GM18511 (cell line): ENCODE measurements around the gene TMC6.

Source experiments
- ATAC-seq: cut with Tn5 transposase; IDR thresholded peaks from one replicate; pipeline ENCODE4 v1.9.1; 2021; ENCODE audit warnings: mild to moderate bottlenecking, moderate library complexity; ENCODE audit not compliant: unreplicated experiment

The TMC6 gene

DNA sequence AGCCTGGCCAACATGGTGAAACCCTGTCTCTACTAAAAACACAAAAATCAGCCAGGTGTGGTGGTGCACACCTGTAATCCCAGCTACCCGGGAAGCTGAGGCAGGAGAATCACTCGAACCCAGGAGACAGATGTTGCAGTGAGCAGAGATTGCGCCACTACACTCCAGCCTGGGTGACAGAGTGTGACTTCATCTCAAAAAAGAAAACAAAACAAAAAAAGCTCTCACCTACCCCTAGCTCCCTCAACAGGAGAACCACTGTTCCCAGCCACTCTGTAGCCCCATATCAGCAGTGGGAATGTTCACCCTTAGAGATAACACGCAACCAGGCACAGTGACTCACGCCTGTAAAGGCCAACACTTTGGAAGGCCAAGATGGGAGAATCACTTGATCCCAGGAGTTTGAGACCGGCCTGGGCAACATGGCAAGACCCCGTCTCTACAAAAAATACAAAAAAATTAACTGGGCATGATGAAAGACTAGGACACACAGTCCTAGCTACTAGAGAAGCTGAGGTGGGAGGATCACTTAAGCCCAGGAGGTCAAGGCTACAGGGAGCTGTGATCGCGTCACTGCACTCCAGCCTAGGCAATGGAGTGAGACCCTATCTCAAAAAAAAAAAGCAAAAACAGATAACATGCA, 7.4 kb upstream of the TMC6 start:
- ATAC-seq, result no peak

DNA sequence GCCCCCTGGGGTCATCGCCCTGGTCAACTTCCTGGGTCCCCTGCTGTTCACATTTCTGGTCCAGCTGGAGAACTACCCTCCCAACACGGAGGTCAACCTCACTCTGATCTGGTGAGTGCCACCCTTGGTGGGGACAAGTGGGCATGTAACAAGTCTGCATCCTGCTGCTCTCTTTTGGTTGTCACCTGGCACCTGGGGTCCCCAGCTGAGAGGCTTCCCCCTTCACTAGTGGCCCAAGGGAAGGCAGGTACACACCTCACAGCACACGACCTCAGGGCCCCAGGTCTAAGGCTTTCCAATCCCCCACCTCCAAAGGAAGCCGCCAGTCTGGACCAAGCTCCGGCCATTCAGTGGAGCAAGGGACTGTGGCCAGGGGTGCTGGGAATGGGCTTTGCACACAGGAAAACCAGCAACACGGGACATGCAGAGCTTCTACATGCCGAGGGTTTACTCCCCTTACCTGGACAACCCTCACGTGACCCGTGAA, 6.4 kb upstream of the TMC6 start:
- no peak for ATAC-seq

DNA sequence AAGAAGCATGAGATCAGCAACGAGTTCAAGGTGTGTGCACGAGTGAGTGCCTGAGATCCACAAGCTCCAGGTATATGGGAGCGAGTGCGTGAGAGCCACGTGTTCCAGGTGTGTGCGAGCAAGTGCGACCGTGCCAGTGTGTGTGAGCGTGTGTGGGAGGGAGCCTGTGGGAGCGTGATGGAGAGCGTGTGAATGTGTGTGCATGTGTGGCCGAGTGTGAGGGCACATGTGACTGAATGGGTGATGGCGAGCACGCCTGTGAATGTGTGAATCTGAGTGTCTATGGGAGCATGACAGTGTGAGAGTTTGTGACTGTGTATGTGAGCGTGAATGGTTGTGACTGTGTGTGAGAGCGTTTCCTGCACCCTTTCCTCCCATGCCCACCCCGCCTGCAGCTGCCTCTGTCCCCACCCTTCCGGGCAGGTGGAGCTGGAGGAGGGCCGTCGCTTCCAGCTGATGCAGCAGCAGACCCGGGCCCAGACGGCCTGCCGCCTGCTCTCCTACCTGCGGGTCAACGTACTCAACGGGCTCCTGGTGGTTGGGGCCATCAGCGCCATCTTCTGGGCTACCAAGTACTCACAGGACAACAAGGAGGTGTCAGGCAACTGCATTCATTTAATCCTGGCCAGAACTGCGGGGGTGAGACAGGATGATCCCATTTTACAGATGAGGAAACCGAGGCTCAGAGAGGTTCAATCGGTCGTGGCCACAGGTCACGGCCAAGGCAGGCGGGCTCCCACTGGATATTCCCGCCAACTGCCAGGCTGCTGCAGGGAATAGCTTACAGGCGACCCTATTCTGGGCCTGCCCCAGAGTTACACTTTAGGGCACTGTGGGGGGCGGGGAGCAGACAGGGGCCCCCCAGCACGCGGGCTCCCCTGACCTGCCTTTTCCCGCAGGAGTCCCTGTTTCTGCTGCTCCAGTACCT, 5.7 kb upstream of the TMC6 start:
- no peak for ATAC-seq

DNA sequence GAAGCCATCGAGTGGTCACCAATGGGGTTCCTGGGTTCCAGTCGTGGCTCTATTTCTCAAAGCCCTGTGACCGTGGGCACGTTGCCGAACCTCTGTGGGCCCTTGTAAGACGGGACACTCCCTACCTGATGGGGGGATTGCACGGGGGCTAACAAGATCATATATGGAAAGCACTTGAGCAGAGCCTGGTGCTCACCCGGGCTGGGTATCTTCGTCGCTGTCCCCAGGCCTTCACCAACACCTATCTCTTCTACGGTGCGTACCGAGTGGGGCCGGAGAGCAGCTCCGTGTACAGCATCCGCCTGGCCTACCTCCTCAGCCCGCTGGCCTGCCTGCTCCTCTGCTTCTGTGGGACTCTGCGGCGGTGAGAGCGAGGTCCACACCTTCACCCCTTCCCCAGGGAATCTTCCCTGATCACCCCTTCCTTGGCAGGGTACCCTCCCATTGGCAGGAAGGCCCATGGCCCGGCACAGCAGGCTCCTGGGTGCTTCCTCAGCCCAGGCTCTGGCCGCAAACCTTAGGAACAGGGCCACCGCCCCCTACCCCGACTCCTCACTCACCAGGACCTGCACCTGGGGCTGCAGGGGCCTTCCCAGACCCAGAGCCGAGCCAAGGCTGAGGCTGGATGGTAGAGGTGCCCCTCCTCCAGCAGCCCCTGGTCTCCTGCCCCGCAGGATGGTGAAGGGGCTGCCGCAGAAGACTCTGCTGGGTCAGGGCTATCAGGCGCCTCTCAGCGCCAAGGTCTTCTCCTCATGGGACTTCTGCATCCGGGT, 4.8 kb upstream of the TMC6 start:
- no peak for ATAC-seq

DNA sequence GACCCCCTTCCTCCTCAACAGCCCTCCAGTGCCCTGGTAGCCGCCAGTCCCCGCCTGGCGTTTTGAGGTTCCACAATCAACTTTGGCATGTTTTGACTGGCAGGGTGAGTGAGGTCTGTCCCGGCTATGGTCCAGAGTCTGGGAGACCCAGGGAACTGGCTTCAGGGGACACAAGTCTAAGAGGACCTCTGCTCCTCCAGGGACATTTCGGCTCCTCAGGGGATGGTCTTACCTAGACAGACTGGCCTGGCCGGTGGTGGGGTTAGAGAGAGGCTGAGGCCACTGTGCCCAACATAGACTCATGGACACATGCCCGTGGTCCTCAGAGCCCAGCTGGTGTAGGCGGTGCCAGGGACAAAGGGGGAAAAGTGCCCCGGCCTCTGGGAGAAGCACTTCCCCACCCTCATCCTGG, 4.2 kb upstream of the TMC6 start:
- no peak for ATAC-seq

DNA sequence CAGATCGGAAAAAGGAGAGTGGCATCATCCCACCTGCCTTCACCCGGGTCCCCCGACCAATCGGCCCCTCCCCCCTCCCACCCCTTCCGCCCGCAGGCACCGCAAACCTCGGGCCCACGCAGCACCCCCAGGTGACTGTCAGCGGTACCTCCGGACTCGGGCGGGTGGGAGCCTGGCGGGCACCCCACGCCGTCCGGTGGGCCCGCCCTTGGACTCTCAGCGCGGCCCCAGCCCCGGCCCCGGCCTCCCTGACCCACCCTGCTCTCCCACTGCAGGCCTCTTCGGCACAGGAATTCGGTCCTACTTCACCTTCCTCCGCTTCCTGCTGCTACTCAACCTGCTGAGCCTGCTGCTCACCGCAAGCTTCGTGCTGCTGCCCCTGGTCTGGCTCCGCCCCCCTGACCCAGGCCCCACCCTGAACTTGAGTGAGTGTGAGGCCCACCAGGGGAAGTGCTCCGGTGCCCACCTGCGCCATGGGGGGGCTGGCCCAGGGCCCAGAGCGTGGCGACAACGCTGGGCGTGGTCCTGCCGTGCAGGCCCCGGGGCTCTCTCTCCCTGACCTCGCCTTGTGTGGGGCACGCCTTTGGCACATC, 3.6 kb upstream of the TMC6 start:
- ATAC-seq, result peak; percentile 27

DNA sequence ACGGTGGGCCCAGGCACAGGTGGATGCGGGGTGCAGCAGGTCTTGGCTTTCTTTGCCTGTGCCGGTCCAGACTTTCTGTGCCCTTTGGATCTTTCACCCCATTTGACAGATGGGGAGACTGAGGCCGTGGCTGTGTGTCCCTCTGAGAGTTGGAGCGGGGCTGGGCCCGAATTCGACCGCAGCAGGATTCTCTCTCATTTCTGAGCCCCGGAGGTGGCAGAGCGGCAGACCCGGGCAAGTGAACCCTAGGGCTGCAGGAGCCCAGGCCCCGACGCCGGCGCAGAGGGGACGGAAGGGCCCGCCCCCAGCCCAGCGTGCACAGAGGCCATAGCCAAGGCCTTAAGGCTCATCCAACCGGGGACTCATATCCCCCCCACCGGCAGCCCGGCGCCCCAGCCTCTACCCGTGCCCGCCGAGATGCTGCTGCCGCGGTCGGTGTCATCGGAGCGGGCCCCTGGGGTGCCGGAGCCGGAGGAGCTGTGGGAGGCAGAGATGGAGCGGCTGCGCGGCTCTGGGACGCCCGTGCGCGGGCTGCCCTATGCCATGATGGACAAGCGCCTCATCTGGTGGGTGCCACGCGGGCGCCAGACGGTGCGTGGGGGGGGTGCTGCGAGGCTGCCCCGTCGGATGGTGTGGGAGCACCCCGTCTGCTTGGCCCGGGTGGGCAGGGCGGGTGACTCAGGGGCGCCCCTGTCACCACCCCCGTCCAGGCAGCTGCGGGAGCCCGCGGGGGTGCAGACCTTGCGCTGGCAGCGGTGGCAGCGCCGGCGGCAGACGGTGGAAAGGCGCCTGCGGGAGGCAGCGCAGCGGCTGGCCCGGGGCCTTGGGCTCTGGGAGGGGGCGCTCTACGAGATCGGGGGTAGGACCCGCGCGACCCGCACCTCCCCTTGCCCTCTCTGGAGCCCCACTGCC, 2.9 kb upstream of the TMC6 start:
- ATAC-seq, result no peak

DNA sequence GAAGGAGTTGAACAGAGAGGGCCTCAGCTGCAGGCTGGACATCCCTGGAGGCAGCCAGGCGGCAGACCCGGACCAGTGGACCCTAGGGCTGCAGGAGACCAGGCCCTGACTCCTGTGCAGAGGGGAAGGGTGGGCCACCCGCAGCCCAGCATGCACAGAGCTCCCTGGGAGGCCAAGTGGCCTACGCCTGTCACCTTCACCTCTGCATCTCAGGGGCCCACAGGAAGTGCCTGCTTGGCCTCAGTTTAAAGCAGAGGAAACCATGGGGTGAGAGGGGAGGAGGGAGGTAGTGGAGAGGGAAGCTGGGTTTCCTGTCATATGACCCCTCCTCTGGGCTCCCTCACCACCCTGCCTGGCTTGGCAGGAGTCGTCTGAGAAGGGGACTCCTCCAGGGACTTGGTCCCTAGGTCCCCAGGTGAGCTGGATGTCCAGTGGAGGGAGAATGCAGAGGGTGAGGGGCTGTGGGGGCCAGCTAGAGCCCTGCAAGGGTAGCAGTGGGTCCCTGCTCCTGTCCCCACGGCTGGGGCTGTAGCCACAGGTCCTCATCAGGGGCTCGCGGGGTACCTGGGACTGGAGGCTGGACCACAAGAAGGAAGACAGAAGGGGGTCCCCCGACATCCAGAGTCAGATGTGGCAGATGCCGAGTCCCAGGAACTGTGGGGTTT, 2.0 kb upstream of the TMC6 start, which contains the start of gene TMC8:
TMC8 (plus strand) TSS at position 335 of the 665 bp plus-strand sequence. CDS start 818 bp downstream, outside the sequence.
- peak; percentile 35 for ATAC-seq

DNA sequence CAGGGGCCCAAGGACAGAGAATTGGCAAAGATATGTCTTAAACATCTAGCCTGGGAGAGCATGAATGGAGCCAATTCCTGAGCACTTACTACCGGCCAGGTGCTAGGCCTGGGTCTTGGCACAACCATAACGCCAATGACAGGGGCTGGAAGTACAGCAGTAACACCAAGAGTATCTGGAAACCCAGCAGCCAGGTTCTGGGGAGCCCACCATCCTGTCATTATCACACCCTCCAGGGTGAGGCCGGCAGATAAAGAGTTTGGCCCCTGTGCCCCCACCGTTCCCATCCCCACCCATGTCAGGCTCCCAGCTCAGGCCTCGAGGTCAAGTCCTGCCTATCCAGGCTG, 1.5 kb upstream of the TMC6 start:
- ATAC-seq, result no peak

DNA sequence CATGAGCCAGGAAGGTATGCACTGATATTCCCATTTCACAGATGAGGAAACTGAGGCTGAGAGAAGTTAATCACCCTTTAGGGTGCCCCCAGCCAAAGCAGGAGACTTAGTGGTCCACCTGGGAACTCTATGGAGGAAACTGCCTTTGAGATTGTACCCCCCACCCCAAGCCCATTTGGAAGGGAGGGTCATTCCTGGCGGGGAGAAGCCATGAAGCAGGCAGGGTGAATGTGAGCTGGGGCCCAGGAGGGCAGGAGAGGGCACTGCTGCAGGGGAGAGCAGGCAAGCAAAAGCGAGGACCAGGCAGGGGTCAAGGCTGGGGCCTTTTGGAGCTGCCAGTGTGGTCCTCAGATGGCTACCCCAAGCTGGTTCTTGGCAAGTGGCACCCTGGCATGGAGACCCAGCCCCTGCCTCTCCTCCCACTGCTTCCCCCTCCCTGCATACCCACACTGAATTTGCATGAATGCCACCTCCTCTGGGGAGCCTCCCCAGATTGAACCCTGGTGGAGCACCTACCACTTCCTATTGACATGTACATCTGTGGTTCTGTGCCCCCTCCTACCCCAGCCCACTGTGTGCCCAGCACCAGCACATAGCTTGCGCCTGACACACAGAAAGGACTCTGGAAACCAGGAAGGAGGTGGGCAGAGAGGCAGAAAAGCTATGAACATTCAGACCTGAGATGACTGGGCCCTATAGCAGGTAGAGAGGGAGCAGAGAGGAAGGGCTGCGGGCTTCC, 965 bp upstream of the TMC6 start:
- no peak for ATAC-seq

DNA sequence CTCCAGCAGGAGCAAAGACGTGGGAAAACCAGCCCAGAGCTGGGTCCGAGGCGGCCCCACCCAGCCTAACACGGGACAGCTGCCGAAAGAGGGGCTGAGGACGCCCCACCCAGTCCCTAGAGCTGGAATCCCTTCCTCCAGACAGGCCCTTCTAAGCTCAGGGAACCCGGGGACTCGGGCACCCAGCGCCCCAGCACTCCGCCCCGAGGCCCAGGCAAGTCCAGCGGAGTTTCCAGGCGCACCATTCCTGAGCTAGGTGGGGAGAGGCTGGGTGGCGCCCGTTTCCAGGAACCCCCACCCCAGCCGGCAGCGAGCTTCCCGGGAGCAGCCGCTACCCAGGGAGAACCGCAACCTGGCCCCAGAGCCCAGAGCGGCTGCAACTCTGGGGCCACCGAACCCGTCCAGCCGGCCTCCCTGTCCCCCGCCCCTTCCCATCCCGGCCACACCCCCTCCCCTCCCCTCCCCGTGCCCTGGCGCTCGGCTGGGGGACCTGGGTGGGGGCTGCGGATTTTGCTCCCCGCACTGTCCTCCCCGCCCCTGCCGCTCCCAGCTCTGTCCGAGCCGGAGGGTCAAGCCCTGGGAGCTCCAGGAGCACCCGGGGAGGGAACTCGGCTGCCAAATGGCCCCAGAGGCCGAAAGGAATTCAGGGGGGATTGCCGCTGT, 536 bp downstream of the TMC6 start:
- ATAC-seq, result no peak

DNA sequence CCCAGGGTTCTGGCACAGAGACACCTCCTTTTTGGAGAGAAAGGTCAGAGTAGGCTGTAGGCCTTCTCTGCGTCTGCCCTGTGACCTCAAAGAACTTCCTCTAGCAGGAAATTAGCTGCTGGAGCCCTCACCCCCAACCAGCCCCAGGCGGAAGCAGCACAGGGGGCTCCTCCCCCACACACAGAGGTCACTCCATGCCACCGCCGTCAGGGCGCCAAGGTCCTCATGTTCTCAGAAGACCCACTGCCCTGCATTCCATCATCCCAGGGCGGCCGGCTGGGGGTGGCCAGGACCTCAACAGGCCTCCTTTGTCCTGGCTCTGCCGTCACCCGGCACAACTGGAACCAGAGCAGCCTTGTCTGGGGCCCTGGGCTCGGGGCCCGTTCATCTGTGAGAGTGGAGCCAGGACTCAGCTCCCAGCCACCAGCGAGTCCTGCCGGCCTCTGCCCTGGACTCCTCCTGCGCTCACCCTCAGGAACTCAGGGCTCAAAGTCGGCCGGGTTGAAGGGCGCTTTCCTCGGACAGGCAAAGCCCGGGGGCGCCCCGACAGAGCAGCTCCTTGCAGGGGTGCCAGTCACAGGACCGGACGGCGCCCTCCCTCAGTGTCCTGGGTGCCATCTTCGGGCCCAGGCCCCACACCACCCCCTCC, 1.2 kb downstream of the TMC6 start:
- no peak for ATAC-seq

DNA sequence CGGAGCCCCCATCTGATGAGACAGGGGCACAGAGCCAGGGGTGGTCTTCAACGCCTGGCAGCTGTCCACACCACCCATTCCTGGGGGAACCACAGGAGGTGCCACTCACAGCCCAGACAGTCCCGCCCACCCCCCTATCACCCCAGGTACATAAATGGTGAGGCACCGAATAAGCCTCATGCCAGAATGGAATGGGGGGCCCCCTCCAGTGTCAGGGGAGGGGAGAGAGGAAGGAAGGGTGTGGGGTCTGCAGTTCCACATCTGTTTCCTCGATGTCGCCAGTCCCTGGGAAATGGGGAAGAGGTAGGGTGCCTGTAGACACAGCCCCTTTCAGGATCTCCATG, 1.7 kb downstream of the TMC6 start:
- no peak for ATAC-seq

DNA sequence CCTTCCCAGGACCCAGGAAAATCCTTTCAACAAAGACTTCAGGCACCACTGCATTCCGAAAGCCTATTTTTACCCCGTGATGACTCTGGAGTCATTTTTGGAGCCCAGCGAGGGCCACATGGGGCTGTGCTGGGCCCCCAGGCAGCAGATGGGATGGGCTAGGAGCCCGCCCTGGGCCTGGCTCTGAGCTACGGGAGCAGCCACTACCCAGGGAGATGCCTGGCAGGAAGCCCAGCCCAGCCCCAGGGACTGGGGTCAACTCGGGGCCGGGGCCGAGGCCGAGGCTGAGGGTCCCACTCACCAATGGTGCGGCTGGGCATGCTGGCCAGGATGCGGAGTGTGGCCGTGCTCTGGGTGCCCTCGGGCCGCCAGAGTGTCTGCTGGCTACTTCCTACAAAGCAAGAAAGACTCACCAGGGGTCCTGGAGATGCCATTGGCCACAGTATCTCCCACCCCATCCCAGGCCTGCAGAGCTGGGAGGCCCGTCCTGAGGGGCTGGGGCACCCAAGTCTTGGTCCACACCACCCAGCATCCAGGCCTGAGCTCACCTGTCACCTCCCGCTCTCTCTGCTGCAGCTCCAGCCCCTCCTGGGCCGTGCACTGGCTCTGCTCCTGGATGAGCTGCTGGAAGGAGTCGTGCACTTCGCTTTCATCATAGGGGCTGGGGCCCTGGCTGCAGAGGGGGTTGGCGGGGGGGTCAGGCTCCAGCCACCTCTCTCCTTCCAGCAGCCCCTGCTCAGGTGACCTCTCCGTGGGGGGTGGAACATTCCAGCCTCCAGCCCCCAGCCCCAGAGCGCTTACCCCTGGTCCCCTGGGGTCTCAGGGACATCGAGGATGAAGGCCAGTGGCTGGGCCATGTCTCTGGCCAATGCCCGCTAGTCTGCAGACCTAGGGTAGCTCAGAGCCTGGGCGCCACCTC, 2.3 kb downstream of the TMC6 start:
- ATAC-seq, result no peak

DNA sequence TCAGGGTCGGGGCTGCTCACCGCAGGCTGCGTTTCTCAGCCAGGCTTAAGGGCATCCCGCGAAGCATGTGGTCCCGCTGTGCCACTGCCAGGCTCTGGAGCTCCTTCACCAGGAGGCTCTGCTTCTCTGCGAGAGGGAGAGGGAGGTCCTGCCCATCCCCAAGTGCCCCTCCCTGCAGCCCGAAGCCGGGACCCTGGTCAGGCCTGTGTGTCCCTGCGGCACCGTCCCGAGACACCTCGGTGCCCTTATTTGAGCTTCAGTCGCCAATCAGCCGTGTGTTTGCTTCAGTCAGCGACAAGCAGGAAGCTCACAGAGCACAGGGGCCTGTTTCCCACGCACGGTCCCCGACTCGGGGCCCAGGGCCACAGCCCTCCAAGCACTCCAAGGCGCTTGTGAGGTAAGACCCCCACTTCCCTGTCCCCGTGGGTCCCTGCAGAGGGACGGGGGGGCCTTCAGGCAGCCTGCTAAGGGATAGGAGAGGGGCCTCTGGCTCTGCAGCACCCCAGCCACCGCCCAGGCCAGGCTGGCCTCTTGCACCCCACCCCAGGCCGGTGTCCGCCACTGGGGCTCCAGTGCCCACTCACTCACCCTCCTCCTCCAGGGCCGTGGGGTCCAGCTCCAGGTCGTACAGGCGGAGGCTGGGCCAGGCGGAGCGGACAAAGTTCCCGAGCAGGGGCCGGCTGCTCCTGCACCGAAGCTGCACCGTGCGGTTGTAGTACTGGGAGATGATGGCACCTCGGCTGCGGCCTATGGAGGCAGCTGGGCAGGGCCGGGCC, 3.2 kb downstream of the TMC6 start:
- ATAC-seq, result no peak

DNA sequence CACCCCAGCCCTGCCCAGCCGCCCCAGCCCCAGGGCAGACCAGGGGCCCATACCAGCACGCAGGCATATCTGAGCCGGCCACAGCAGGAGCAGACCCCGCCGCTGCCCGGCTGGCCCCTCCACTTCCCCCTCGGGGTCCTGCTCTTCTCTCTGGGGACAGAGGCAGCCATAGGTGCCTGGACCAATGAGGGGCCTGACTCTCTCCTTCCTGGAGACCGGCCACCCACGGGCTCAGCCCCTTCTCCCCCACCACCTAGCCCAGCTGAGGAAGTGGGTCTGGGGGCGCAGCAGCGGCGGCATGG, 3.8 kb downstream of the TMC6 start:
- ATAC-seq, result no peak
